ENCODE results near the gene MITF. TPM values are rescaled to one million over a fixed set of nuclear protein-coding genes. Genes with fewer than 3 reads are reported as not detected.
A peak's percentile ranks its signal among the peaks of the same experiment; 100 is the strongest.

Gene MITF
- total and polyA plus RNA-seq, 8 donors, result 1.8 to 9.7 (median 5.5) TPM

GRCh38 chr3:69970827-69971226 is 231.6 kb downstream of the MITF start:
- Histone ChIP-seq H3K4me1 (no peaks in the 10 kb centered on the region), H3K27me3 (no peaks in the 10 kb centered on the region), H3K36me3 (no peaks in the 10 kb centered on the region), H3K9me3 (no peaks in the 10 kb centered on the region), H3K4me3 (no peak overlapping the region), H3K27ac (no peak overlapping the region)
- no peak for DNase-seq
- ATAC-seq, result peak in 1 of 4 donors; percentile 22
- no peak for TF ChIP-seq CTCF (IDR thresholded peaks at IDR 0.05)
- intact Hi-C loops (cut with DNase I), result no loop called here
- FAIRE-seq, result no peak
- 83 to 96% methylated on average over 5 of the region's 5 CpGs for WGBS, 2 donors

- intact Hi-C loops (cut with DNase I), result no loop called here
- TF ChIP-seq CTCF (IDR thresholded peaks at IDR 0.05), result no peak
- no peak overlapping the region for H3K27ac ChIP-seq
- ATAC-seq, result no peak
- FAIRE-seq, result no peak
- 88 to 92% methylated on average over 4 of the region's 4 CpGs for WGBS, 2 donors
- H3K27me3 ChIP-seq, result no peaks in the 10 kb centered on the region
- no peaks in the 10 kb centered on the region for H3K9me3 ChIP-seq
- no peak for DNase-seq
- H3K36me3 ChIP-seq, result no peaks in the 10 kb centered on the region
- no peak overlapping the region for H3K4me3 ChIP-seq
- H3K4me1 ChIP-seq, result no peaks in the 10 kb centered on the region
Observed at GRCh38 chr3:69972672-69973071, 233.4 kb downstream of the MITF start.

- ATAC-seq, result no peak
- Histone ChIP-seq H3K27me3 (no peaks in the 10 kb centered on the region), H3K36me3 (no peaks in the 10 kb centered on the region), H3K9me3 (no peaks in the 10 kb centered on the region), H3K27ac (no peak overlapping the region), H3K4me1 (no peaks in the 10 kb centered on the region), H3K4me3 (no peak overlapping the region)
- TF ChIP-seq CTCF (IDR thresholded peaks at IDR 0.05), result no peak
- DNase-seq, result no peak
- no peak for FAIRE-seq
- 62 to 71% methylated on average over 2 of the region's 2 CpGs for WGBS, 2 donors
- intact Hi-C loops (cut with DNase I), result no loop called here
Observed at GRCh38 chr3:69976021-69976420, 236.8 kb downstream of the MITF start.

GRCh38 chr3:69983546-69984265 is 244.4 kb downstream of the MITF start:
- TF ChIP-seq CTCF (IDR thresholded peaks at IDR 0.05), result no peak
- no peaks in the 10 kb centered on the region for H3K4me1 ChIP-seq
- DNase-seq (no peak), ATAC-seq (peak in 1 of 4 donors; percentile 33), FAIRE-seq (no peak)
- no peaks in the 10 kb centered on the region for H3K27me3 ChIP-seq
- intact Hi-C loops (cut with DNase I), result no loop called here
- H3K36me3 ChIP-seq, result no peaks in the 10 kb centered on the region
- H3K27ac ChIP-seq, result no peak overlapping the region
- H3K4me3 ChIP-seq, result no peak overlapping the region
- WGBS, 2 donors, result 83 to 95% methylated on average over 5 of the region's 5 CpGs
- H3K9me3 ChIP-seq, result no peaks in the 10 kb centered on the region

- FAIRE-seq (no peak), DNase-seq (peak in 2 of 6 donors; percentile 4 to 56), ATAC-seq (peak in 2 of 4 donors; percentile 25 to 36)
- TF ChIP-seq CTCF (IDR thresholded peaks at IDR 0.05), result no peak
- H3K27ac ChIP-seq, result no peak overlapping the region
- H3K36me3 ChIP-seq, result no peaks in the 10 kb centered on the region
- WGBS, 2 donors, result 47 to 63% methylated on average over 4 of the region's 4 CpGs
- H3K27me3 ChIP-seq, result no peaks in the 10 kb centered on the region
- intact Hi-C loops (cut with DNase I), result no loop called here
- no peaks in the 10 kb centered on the region for H3K4me1 ChIP-seq
- H3K9me3 ChIP-seq, result no peaks in the 10 kb centered on the region
- no peak overlapping the region for H3K4me3 ChIP-seq
Observed at GRCh38 chr3:69985266-69985665, 246.0 kb downstream of the MITF start.
